ENCODE data around the gene SOX12.

The SOX12 gene

DNA sequence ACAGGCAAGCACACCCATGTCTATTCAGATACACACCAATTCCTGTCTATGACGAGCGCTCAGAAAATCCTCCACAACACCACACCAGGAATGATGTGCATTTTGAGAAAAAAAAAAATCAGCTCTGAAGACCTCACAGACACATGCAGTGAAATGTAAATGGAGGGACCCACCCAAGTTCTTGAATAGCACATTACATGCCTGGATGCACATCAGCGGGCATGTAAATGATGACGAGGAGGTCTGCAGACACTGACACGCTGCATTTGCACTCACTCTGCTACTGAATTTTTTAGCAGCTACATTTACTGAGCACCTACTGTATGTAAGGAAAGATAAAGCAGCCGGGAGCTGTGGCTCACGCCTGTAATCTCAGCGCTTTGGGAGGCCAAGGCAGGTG lies 36.2 kb downstream of the SOX12 start:
- in situ Hi-C loops (cut with MboI; ENCODE audit: low sequenced_read_pairs, unreplicated experiment): no loop called here
- no peak for DNase-seq (ENCODE audit: low spot score)
- TF ChIP-seq, protein P1, sequence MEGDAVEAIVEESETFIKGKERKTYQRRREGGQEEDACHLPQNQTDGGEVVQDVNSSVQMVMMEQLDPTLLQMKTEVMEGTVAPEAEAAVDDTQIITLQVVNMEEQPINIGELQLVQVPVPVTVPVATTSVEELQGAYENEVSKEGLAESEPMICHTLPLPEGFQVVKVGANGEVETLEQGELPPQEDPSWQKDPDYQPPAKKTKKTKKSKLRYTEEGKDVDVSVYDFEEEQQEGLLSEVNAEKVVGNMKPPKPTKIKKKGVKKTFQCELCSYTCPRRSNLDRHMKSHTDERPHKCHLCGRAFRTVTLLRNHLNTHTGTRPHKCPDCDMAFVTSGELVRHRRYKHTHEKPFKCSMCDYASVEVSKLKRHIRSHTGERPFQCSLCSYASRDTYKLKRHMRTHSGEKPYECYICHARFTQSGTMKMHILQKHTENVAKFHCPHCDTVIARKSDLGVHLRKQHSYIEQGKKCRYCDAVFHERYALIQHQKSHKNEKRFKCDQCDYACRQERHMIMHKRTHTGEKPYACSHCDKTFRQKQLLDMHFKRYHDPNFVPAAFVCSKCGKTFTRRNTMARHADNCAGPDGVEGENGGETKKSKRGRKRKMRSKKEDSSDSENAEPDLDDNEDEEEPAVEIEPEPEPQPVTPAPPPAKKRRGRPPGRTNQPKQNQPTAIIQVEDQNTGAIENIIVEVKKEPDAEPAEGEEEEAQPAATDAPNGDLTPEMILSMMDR (IDR thresholded peaks at IDR 0.05; ENCODE audit: borderline replicate concordance, control extremely low read depth, extremely low read depth, insufficient read depth, missing control alignments): no peak

DNA sequence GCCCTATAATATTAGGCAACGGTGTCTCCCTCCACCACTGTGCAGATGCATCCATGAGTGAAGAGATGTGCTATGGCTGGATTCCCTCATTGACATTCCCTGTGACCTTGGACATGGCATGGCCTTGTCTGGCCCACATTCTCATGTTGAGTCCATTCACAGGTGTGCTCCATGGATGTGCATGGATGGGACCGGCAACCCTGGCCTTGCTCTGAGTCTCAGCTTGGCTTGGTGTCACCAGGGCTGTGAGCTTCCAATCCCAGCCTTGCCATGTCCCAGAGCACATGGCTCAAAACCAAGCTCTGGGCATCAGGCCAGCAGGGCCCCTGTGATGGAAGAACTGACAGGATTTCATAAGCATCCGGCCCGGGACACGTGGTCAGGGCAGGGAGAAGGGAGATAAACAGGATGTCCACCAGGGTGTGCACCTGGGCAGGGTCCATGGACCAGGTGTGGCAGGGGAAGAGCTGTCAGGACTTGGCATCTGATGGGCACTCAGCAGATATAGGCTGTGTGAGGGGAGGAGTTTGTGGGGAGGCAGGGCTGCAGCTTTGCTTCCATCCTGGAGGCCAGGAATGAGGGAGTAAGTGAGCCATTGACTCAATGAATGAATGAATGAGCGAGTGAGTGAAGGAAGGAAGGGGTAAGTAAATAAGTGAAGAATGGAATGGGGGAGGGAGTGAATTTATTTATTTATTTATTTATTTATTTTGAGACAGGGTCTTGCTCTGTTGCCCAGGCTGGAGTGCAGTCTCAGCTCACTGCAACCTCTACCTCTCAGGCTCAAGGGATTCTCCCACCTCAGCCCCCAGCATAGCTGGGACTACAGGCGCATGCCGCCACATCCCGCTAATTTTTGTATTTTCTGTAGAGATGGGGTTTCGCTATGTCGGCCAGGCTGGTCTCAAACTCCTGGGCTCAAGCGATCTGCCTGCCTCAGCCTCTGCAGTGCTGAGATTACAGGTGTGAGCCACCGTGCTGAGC lies 37.2 kb downstream of the SOX12 start:
- in situ Hi-C loops (cut with MboI; ENCODE audit: low sequenced_read_pairs, unreplicated experiment): no loop called here
- peak; percentile 59 for DNase-seq (ENCODE audit: low spot score)
- TF ChIP-seq, protein P1 (IDR thresholded peaks at IDR 0.05; ENCODE audit: borderline replicate concordance, control extremely low read depth, extremely low read depth, insufficient read depth, missing control alignments): no peak

DNA sequence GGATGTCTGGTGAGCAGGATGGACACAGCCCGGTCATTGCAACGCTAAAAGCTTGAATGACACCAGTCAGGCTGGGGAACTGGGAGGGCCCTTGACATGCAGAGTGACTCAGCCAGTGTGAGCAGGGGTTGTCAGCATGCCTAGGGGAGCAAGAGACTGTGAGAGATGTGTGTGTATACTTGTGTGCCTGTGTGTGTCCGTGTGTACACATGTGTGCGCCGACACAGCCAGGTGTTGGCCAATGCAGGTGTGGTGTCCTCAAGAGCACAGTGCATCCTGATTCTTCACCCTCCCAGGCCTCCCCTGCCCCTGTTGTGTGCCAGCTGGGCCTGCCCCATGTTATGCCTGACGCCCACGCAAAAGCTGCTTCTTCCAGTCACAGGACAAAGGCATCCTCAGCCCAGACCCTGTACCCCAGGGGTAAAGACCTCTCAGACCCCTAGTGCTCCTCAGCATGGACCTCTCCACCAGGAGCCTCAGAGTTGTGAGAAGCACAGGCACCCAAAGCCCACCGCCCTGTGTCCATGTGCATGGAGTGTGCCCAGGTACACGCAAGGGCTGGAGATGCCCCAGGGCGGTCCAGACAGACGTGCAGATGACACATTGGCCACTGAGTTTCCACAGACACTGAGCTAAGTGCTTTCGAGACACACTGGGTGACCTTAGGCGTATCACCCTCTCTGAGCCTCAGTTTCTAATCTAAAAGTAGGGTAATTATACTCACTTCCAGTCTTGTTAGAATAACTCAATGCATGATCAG lies 38.1 kb downstream of the SOX12 start:
- no peak for DNase-seq (ENCODE audit: low spot score)
- in situ Hi-C loops (cut with MboI; ENCODE audit: low sequenced_read_pairs, unreplicated experiment): no loop called here
- TF ChIP-seq, protein P1 (IDR thresholded peaks at IDR 0.05; ENCODE audit: borderline replicate concordance, control extremely low read depth, extremely low read depth, insufficient read depth, missing control alignments): no peak

DNA sequence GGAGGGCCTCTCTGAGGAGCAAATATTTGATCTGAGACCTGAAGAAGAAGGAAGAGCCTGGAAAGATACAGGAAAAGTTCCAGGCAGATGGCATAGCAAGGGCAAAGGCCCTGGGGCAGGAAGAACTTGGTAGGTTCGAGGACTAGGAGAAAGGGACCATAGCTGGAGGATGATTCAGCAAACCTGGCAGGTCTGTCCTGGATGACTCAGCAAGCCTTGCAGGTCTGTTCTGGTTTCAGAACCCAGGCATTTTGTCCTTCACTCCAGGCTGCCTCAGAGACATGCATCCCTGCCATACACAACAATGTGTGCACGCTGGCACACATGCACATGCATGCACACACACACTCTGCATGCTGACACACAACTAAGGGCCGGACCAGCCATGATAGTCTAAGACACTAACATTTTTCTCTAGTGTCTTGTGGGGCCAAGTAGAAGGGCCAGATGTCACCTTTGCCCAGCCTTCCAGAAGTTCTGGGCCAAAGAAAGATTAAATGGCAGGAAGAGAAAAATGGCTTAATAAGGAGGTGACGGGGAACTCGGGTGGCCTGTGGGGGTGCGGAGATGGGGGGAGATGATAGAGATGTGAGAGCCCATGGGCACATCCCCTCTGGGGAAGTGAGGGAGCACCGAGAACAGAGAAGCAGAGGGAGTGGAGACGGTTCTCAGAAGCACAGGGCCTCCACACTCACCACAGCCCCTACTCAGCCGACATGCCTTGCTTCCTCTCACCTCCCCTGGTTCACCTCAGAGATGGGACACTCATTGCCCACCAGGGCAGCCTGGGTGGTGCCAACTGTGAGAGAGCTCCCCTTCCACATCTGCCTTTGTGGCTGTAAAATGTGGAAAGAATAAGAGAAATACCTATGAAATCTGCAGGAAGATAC lies 39.8 kb downstream of the SOX12 start:
- TF ChIP-seq, protein P1 (IDR thresholded peaks at IDR 0.05; ENCODE audit: borderline replicate concordance, control extremely low read depth, extremely low read depth, insufficient read depth, missing control alignments): no peak
- in situ Hi-C loops (cut with MboI; ENCODE audit: low sequenced_read_pairs, unreplicated experiment): no loop called here
- DNase-seq (ENCODE audit: low spot score): no peak

- DNase-seq (ENCODE audit: low spot score): no peak
- TF ChIP-seq, protein P1 (IDR thresholded peaks at IDR 0.05; ENCODE audit: borderline replicate concordance, control extremely low read depth, extremely low read depth, insufficient read depth, missing control alignments): no peak
- in situ Hi-C loops (cut with MboI; ENCODE audit: low sequenced_read_pairs, unreplicated experiment): no loop called here
Observed at GRCh38 chr20:366041-366718, 40.8 kb downstream of the SOX12 start.

Data from GM13976 (cell line).